MM.1S (cell line): ENCODE data around the gene GPSM3.

Experiments used
- EZH2 ChIP-seq: fragments of 300-600 bp; sonication (generic); optimal IDR thresholded peaks from 2 replicates; pipeline ENCODE3; 2017; ENCODE audit warnings: low read depth, mild to moderate bottlenecking, antibody characterized with exemption, low read length, mixed read lengths
- TF ChIP-seq, protein P1 (sequence below): fragments of 300-600 bp; sonication (generic); IDR thresholded peaks from 2 replicates; pipeline ENCODE4 v1.5.1; 2016; ENCODE audit warnings: antibody characterized with exemption, low read length, mixed read lengths

DNA sequence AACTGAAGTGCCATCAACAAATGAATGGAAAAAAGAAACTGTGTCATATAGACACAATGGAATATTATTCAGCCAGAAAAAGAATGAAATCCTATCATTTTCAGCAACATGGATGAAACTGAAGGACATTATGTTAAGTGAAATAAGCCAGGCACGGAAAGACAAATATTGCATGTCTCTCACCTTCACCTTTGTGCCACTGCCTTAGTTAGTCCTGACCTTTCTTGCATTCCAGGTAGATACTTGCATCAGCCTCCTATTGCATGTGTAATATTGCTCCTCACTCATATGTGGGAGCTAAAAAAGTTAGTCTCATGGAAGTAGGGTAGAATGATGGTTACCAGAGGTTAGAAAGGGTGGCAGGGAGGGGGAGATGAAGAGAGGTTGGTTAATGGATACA is 16.6 kb upstream of the GPSM3 start:
- no peak for TF ChIP-seq EZH2
- TF ChIP-seq, protein P1, sequence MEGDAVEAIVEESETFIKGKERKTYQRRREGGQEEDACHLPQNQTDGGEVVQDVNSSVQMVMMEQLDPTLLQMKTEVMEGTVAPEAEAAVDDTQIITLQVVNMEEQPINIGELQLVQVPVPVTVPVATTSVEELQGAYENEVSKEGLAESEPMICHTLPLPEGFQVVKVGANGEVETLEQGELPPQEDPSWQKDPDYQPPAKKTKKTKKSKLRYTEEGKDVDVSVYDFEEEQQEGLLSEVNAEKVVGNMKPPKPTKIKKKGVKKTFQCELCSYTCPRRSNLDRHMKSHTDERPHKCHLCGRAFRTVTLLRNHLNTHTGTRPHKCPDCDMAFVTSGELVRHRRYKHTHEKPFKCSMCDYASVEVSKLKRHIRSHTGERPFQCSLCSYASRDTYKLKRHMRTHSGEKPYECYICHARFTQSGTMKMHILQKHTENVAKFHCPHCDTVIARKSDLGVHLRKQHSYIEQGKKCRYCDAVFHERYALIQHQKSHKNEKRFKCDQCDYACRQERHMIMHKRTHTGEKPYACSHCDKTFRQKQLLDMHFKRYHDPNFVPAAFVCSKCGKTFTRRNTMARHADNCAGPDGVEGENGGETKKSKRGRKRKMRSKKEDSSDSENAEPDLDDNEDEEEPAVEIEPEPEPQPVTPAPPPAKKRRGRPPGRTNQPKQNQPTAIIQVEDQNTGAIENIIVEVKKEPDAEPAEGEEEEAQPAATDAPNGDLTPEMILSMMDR: no peak
